Fibroblast of mammary gland (primary cell): ENCODE measurements around the gene ZNF554.

Experiments used
- DNase-seq: peaks from one replicate; pipeline ENCODE4 v3.0.0-alpha.2; 2010; ENCODE audit warnings: low read depth
- H3K4me3 ChIP-seq: 2 replicates; pipeline ENCODE4 v1.5.1; 2011; ENCODE audit warnings: low read depth, mild to moderate bottlenecking, low read length, moderate library complexity; ENCODE audit not compliant: control insufficient read depth
- TF ChIP-seq, protein P1 (sequence below): conservative IDR thresholded peaks from 2 replicates; pipeline ENCODE4 v1.5.1; 2011; ENCODE audit warnings: low read depth, low read length, inconsistent platforms; ENCODE audit not compliant: control insufficient read depth, insufficient read depth

ZNF554 gene

GRCh38 chr19:2775556-2776430 is 43.9 kb upstream of the ZNF554 start:
- TF ChIP-seq, protein P1, sequence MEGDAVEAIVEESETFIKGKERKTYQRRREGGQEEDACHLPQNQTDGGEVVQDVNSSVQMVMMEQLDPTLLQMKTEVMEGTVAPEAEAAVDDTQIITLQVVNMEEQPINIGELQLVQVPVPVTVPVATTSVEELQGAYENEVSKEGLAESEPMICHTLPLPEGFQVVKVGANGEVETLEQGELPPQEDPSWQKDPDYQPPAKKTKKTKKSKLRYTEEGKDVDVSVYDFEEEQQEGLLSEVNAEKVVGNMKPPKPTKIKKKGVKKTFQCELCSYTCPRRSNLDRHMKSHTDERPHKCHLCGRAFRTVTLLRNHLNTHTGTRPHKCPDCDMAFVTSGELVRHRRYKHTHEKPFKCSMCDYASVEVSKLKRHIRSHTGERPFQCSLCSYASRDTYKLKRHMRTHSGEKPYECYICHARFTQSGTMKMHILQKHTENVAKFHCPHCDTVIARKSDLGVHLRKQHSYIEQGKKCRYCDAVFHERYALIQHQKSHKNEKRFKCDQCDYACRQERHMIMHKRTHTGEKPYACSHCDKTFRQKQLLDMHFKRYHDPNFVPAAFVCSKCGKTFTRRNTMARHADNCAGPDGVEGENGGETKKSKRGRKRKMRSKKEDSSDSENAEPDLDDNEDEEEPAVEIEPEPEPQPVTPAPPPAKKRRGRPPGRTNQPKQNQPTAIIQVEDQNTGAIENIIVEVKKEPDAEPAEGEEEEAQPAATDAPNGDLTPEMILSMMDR = no peak
- peak; percentile 86 for DNase-seq
- peak overlapping the region; percentile 3 for H3K4me3 ChIP-seq

DNA sequence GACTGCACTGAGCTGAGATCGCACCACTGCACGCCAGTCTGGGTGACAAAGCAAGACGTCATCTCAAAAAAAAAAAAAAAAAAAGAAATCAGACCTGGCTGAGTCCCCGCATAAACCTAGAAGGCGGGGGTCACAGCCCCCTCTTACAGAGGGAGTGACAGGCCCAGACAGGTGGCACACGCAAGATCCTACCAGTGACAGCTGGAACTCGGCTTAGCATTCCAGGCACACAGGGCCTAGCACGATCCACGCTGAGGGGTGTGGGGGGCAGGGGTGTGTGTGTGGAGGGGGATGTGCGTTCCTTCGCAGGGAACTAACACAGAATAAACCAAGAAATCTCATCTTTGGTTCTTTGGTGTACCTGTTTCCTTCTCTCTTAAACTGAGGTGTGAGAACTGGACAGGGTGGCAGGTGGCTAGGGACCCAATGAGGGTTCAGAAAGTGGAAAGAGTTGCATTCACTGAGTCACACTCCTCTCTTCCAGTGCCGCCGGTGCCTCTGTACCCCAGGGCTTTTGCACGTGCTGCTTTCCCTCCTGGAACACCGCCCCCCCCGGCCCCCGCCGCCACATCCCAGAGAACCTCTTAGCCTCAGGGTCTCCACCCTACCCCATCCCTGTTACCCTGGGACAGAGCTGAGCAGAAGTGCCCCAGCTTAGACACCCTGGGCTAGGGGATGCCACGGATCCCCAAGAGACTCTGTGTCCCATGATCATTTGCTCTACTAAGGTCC is 41.5 kb upstream of the ZNF554 start:
- H3K4me3 ChIP-seq = no peak overlapping the region
- DNase-seq = no peak
- TF ChIP-seq, protein P1 = no peak

GRCh38 chr19:2779121-2779740 is 40.4 kb upstream of the ZNF554 start:
- TF ChIP-seq, protein P1 = no peak
- H3K4me3 ChIP-seq = no peak overlapping the region
- DNase-seq = no peak

DNA sequence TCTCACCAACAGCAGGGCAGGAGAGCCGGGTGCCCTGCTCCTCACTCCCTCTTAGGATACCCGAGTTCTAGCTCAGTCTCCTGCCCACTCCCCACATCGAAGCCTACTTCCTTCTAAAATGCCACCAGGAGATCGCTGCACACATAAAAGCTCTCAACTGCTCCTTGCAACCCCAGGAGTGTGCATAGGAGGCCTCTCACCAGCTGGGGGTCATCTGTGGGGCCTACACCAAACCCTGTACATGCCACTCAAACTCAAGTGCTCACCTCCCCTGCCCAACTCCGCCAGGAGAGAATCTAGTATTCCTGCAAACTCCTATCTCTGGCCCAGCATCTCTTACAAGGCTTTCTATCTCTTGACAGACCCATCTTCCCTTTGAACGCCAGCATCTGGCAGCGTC is 39.4 kb upstream of the ZNF554 start:
- no peak for DNase-seq
- TF ChIP-seq, protein P1 = no peak
- H3K4me3 ChIP-seq = no peak overlapping the region

DNA sequence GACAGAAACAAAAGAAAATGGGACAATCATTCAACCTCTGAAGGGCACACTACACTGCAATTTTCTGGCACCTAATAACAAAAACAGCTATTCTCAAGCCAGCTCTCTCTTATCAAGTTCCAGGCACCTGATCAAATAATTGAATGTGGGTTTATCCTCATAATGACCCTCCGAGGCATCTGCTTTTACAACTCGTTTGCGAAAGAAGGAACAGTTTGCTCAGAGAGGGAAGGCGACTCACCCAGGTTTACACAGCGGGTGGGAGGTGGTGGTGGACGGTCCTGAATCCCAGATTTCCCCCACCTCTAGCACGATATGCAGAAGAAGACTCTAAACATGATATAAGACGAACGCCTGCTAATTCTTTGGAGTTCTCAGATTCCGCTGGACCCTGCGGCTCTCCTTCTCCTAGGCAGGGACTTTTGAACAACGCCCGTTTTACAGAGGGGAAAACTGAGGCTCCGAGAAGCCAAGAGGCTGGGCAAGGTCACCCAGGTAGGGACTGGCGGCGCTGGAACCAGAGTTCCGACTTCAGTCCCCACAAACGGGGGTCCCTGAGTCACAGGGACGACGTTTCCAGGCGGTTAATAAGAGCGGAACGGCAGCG is 37.2 kb upstream of the ZNF554 start:
- TF ChIP-seq, protein P1 = no peak
- no peak for DNase-seq
- H3K4me3 ChIP-seq = peak overlapping the region; percentile 96
